ENCODE measurements around the gene LDLRAD1. TPM values are rescaled to one million over a fixed set of nuclear protein-coding genes. Genes with fewer than 3 reads are reported as not detected.

Gene LDLRAD1
- total and polyA plus RNA-seq, 2 of the 13 experiments (the other 11 are each of a cell fraction or from before 2014, with no cell fraction given): 2.5 to 14.0 TPM

DNA sequence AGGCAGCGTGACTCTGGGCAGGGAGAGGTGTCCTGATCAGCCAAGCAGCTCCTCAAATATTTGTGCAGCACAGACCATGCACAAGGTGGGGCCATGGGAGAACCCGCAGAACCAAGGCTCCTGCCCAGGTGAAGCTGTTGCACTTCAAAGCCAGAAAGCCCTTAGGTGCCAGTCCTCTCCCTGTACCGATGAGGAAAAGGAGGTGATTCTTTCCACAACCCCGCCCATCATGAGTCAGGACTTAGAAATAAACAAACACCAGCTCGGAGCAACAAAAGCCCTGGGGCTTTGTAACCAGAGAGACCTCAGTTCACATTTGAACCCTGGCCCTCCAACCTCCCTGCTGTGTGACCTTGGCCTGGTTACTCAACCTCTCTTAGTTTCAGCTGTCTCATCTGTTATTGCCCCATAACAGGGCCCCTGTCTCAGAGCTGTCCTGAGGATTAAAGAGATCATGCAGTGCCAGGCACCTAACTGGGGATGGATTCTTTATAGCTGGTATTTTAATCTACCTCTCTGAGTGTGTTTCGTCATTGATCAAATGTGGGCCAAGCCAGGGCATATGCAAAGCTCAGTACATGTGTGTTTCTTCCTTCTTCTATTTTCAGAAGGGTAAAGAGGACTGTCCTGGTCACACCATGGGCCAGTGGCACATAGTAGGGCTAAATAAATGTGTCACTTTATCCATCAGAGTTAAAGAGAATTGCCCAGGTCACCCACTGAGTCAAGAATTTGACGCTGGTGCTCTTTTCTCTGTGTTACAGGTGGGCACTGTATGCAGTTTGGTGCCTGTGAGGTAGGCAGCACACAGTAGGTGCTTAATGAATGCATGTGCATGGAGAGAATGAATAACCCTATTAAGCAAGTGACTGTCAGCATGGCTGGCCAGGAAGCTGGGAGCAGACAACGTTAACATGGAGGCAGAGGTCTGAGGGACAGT lies 1.4 kb downstream of the LDLRAD1 start (continued):
- no peak for TF ChIP-seq HNRNPK (IDR thresholded peaks at IDR 0.05; ENCODE audit: low read depth, low read length, poor library complexity, severe bottlenecking)
- no peak for TF ChIP-seq PHF5A (CRISPR knock-in tag; IDR thresholded peaks at IDR 0.05; ENCODE audit: low read depth, unreplicated experiment)
- TF ChIP-seq ZNF331 (CRISPR knock-in tag; IDR thresholded peaks at IDR 0.05): peak; percentile 55; the same call in 1 of the 2 replicates
- no peak for TF ChIP-seq ZNF383 (CRISPR knock-in tag; IDR thresholded peaks at IDR 0.05; ENCODE audit: borderline replicate concordance)
- TF ChIP-seq, protein P1, sequence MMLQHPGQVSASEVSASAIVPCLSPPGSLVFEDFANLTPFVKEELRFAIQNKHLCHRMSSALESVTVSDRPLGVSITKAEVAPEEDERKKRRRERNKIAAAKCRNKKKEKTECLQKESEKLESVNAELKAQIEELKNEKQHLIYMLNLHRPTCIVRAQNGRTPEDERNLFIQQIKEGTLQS (CRISPR knock-in tag; IDR thresholded peaks at IDR 0.05): peak; percentile 65; the same call in 1 of the 2 replicates
- TF ChIP-seq, protein P2, sequence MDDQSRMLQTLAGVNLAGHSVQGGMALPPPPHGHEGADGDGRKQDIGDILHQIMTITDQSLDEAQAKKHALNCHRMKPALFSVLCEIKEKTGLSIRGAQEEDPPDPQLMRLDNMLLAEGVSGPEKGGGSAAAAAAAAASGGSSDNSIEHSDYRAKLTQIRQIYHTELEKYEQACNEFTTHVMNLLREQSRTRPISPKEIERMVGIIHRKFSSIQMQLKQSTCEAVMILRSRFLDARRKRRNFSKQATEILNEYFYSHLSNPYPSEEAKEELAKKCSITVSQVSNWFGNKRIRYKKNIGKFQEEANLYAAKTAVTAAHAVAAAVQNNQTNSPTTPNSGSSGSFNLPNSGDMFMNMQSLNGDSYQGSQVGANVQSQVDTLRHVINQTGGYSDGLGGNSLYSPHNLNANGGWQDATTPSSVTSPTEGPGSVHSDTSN (CRISPR knock-in tag; IDR thresholded peaks at IDR 0.05; ENCODE audit: borderline replicate concordance): no peak
- no peak for TF ChIP-seq ZNF451 (CRISPR knock-in tag; IDR thresholded peaks at IDR 0.05)
- TF ChIP-seq PAWR (CRISPR knock-in tag; IDR thresholded peaks at IDR 0.05; ENCODE audit: borderline replicate concordance): no peak
- peak; percentile 98 for TF ChIP-seq RXRB (CRISPR knock-in tag; IDR thresholded peaks at IDR 0.05; ENCODE audit: borderline replicate concordance)
- TF ChIP-seq, protein P3, sequence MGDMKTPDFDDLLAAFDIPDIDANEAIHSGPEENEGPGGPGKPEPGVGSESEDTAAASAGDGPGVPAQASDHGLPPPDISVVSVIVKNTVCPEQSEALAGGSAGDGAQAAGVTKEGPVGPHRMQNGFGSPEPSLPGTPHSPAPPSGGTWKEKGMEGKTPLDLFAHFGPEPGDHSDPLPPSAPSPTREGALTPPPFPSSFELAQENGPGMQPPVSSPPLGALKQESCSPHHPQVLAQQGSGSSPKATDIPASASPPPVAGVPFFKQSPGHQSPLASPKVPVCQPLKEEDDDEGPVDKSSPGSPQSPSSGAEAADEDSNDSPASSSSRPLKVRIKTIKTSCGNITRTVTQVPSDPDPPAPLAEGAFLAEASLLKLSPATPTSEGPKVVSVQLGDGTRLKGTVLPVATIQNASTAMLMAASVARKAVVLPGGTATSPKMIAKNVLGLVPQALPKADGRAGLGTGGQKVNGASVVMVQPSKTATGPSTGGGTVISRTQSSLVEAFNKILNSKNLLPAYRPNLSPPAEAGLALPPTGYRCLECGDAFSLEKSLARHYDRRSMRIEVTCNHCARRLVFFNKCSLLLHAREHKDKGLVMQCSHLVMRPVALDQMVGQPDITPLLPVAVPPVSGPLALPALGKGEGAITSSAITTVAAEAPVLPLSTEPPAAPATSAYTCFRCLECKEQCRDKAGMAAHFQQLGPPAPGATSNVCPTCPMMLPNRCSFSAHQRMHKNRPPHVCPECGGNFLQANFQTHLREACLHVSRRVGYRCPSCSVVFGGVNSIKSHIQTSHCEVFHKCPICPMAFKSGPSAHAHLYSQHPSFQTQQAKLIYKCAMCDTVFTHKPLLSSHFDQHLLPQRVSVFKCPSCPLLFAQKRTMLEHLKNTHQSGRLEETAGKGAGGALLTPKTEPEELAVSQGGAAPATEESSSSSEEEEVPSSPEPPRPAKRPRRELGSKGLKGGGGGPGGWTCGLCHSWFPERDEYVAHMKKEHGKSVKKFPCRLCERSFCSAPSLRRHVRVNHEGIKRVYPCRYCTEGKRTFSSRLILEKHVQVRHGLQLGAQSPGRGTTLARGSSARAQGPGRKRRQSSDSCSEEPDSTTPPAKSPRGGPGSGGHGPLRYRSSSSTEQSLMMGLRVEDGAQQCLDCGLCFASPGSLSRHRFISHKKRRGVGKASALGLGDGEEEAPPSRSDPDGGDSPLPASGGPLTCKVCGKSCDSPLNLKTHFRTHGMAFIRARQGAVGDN (CRISPR knock-in tag; IDR thresholded peaks at IDR 0.05): 0 out of 2 replicates have a peak, but pooled peaks have one; percentile 50
- TF ChIP-seq ZNF354B (CRISPR knock-in tag; IDR thresholded peaks at IDR 0.05): no peak
- no peak for TF ChIP-seq ZNF678 (CRISPR knock-in tag; IDR thresholded peaks at IDR 0.05)
- TF ChIP-seq, protein P4, sequence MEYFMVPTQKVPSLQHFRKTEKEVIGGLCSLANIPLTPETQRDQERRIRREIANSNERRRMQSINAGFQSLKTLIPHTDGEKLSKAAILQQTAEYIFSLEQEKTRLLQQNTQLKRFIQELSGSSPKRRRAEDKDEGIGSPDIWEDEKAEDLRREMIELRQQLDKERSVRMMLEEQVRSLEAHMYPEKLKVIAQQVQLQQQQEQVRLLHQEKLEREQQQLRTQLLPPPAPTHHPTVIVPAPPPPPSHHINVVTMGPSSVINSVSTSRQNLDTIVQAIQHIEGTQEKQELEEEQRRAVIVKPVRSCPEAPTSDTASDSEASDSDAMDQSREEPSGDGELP (IDR thresholded peaks at IDR 0.05; ENCODE audit: borderline replicate concordance, low read depth): peak; percentile 72
- 0 out of 4 replicates have a peak, but pooled peaks of 1 of the 2 experiments have one; percentile 37 for TF ChIP-seq KLF16 (CRISPR knock-in tag; IDR thresholded peaks at IDR 0.05)
- peak; percentile 83 for TF ChIP-seq TBX2 (CRISPR knock-in tag; IDR thresholded peaks at IDR 0.05; ENCODE audit: borderline replicate concordance)
- TF ChIP-seq, protein P5, sequence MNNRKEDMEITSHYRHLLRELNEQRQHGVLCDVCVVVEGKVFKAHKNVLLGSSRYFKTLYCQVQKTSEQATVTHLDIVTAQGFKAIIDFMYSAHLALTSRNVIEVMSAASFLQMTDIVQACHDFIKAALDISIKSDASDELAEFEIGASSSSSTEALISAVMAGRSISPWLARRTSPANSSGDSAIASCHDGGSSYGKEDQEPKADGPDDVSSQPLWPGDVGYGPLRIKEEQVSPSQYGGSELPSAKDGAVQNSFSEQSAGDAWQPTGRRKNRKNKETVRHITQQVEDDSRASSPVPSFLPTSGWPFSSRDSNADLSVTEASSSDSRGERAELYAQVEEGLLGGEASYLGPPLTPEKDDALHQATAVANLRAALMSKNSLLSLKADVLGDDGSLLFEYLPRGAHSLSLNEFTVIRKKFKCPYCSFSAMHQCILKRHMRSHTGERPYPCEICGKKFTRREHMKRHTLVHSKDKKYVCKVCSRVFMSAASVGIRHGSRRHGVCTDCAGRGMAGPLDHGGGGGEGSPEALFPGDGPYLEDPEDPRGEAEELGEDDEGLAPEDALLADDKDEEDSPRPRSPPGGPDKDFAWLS (CRISPR knock-in tag; IDR thresholded peaks at IDR 0.05; ENCODE audit: borderline replicate concordance): 0 out of 2 replicates have a peak, but pooled peaks have one; percentile 38
- TF ChIP-seq FOSL1 (CRISPR knock-in tag; IDR thresholded peaks at IDR 0.05; ENCODE audit: borderline replicate concordance): peak; percentile 72; the same call in 1 of the 2 replicates
- TF ChIP-seq PITX1 (CRISPR knock-in tag; IDR thresholded peaks at IDR 0.05): peak; percentile 71
- peak; percentile 51; the same call in 1 of the 2 replicates for TF ChIP-seq GATAD1 (CRISPR knock-in tag; IDR thresholded peaks at IDR 0.05)
- TF ChIP-seq NFIC (IDR thresholded peaks at IDR 0.05; ENCODE audit: low read length): no peak

Measured in HepG2 (cell line).